ENCODE results near the gene ZNF778.
A peak's percentile ranks its signal among the peaks of the same experiment; 100 is the strongest.
"Not testable (repeated sequence)": the region's sequence is repeated elsewhere in the genome, so short reads cannot be mapped to it uniquely, and the experiment has no call there.

The ZNF778 gene

GRCh38 chr16:89188471-89189357, 28.8 kb upstream of the ZNF778 start:
- H3K27ac ChIP-seq (ENCODE audit: extremely low read depth, low read depth, low read length); H3K4me1 ChIP-seq (ENCODE audit: control insufficient read depth, insufficient read depth, low read length); CTCF ChIA-PET; H3K9me3 ChIP-seq (ENCODE audit: control insufficient read depth, insufficient read depth, low read depth, low read length); POLR2A ChIA-PET; H3K36me3 ChIP-seq (ENCODE audit: control insufficient read depth in 2 of 2, insufficient read depth in 1 of 2, low read length in 2 of 2); H3K4me3 ChIP-seq (ENCODE audit: low read depth, low read length): not testable (repeated sequence)
- peak; percentile 85 for TF ChIP-seq EGR2 (tag by site-specific recombination; IDR thresholded peaks at IDR 0.05; ENCODE audit: low read depth)
- TF ChIP-seq ZFHX2 (tag by site-specific recombination; conservative IDR thresholded peaks at IDR 0.05), result peak; percentile 87
- TF ChIP-seq, protein P1, sequence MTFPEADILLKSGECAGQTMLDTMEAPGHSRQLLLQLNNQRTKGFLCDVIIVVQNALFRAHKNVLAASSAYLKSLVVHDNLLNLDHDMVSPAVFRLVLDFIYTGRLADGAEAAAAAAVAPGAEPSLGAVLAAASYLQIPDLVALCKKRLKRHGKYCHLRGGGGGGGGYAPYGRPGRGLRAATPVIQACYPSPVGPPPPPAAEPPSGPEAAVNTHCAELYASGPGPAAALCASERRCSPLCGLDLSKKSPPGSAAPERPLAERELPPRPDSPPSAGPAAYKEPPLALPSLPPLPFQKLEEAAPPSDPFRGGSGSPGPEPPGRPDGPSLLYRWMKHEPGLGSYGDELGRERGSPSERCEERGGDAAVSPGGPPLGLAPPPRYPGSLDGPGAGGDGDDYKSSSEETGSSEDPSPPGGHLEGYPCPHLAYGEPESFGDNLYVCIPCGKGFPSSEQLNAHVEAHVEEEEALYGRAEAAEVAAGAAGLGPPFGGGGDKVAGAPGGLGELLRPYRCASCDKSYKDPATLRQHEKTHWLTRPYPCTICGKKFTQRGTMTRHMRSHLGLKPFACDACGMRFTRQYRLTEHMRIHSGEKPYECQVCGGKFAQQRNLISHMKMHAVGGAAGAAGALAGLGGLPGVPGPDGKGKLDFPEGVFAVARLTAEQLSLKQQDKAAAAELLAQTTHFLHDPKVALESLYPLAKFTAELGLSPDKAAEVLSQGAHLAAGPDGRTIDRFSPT (tag by site-specific recombination; IDR thresholded peaks at IDR 0.05), result peak; percentile 57

GRCh38 chr16:89189358-89190025, 28.0 kb upstream of the ZNF778 start:
- POLR2A ChIA-PET, result no interaction called here
- Histone ChIP-seq H3K4me3 (ENCODE audit: low read depth, low read length) (no peak overlapping the region), H3K27ac (ENCODE audit: extremely low read depth, low read depth, low read length) (no peak overlapping the region), H3K4me1 (ENCODE audit: control insufficient read depth, insufficient read depth, low read length) (no peaks in the 10 kb centered on the region), H3K9me3 (ENCODE audit: control insufficient read depth, insufficient read depth, low read depth, low read length) (no peaks in the 10 kb centered on the region), H3K36me3 (ENCODE audit: control insufficient read depth in 2 of 2, insufficient read depth in 1 of 2, low read length in 2 of 2) (no peaks in the 10 kb centered on the region)
- CTCF ChIA-PET, result no interaction called here
- TF ChIP-seq ZNF423 (tag by site-specific recombination; IDR thresholded peaks at IDR 0.05) (no peak), ZNF600 (tag by site-specific recombination; IDR thresholded peaks at IDR 0.05) (peak; percentile 56; the same call in 1 of the 2 replicates), ZNF555 (tag by site-specific recombination; conservative IDR thresholded peaks at IDR 0.05) (no peak), KLF1 (tag by site-specific recombination; IDR thresholded peaks at IDR 0.05) (no peak)
- TF ChIP-seq, protein P1 (tag by site-specific recombination; IDR thresholded peaks at IDR 0.05), result peak; percentile 14; the same call in 1 of the 2 replicates
- TF ChIP-seq, protein P2, sequence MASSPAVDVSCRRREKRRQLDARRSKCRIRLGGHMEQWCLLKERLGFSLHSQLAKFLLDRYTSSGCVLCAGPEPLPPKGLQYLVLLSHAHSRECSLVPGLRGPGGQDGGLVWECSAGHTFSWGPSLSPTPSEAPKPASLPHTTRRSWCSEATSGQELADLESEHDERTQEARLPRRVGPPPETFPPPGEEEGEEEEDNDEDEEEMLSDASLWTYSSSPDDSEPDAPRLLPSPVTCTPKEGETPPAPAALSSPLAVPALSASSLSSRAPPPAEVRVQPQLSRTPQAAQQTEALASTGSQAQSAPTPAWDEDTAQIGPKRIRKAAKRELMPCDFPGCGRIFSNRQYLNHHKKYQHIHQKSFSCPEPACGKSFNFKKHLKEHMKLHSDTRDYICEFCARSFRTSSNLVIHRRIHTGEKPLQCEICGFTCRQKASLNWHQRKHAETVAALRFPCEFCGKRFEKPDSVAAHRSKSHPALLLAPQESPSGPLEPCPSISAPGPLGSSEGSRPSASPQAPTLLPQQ (tag by site-specific recombination; IDR thresholded peaks at IDR 0.05), result no peak

- H3K4me3 ChIP-seq (ENCODE audit: low read depth, low read length), result no peak overlapping the region
- H3K27ac ChIP-seq (ENCODE audit: extremely low read depth, low read depth, low read length), result no peak overlapping the region
- H3K4me1 ChIP-seq (ENCODE audit: control insufficient read depth, insufficient read depth, low read length), result no peaks in the 10 kb centered on the region
- CTCF ChIA-PET, result no interaction called here
- no peaks in the 10 kb centered on the region for H3K36me3 ChIP-seq (ENCODE audit: control insufficient read depth in 2 of 2, insufficient read depth in 1 of 2, low read length in 2 of 2)
- TF ChIP-seq ZBTB44 (tag by site-specific recombination; IDR thresholded peaks at IDR 0.05), result no peak
- no peak for TF ChIP-seq ZNF121 (tag by site-specific recombination; IDR thresholded peaks at IDR 0.05)
- no peak for TF ChIP-seq ZNF747 (tag by site-specific recombination; IDR thresholded peaks at IDR 0.05)
- TF ChIP-seq ZNF362 (tag by site-specific recombination; IDR thresholded peaks at IDR 0.05), result no peak
- no peak for TF ChIP-seq YY1 (tag by site-specific recombination; IDR thresholded peaks at IDR 0.05)
- no peak for TF ChIP-seq ZNF214 (tag by site-specific recombination; IDR thresholded peaks at IDR 0.05; ENCODE audit: borderline replicate concordance)
- no peaks in the 10 kb centered on the region for H3K9me3 ChIP-seq (ENCODE audit: control insufficient read depth, insufficient read depth, low read depth, low read length)
- POLR2A ChIA-PET, result interaction anchor here (0.9 kb wide), 1 partner anchor 18 kb away, joined by 3 read pairs; no protein-coding TSS in a partner anchor
These were observed 27.1 kb upstream of the ZNF778 start for GRCh38 chr16:89190150-89190958.
